Vagina (tissue), 2 donors: ENCODE results near the gene S1PR2. TPM values are rescaled to one million over a fixed set of nuclear protein-coding genes. Genes with fewer than 3 reads are reported as not detected.
A peak's percentile ranks its signal among the peaks of the same experiment; 100 is the strongest.

Source experiments
- DNase-seq, 2 donors: peaks; one replicate each; pipeline ENCODE4 v3.0.0-alpha.2; 2017; ENCODE audit errors: extremely low spot score in 2 of 2
- H3K27ac ChIP-seq: fragments of 200-600 bp; sonication (generic); one replicate; pipeline ENCODE4 v1.5.1; 2019
- H3K27me3 ChIP-seq: fragments of 200-600 bp; sonication (generic); one replicate; pipeline ENCODE4 v1.5.1; 2019
- H3K36me3 ChIP-seq, 2 donors: fragments of 200-600 bp; sonication (generic); one replicate each; pipeline ENCODE4 v1.5.1; 2017 to 2019
- H3K4me1 ChIP-seq: fragments of 200-600 bp; sonication (generic); one replicate; pipeline ENCODE4 v1.5.1; 2019
- H3K4me3 ChIP-seq, 2 donors: fragments of 200-600 bp; sonication (generic); 1 replicate in 1 of 2; 2 replicates in 1 of 2; pipeline ENCODE4 v1.5.1; 2016 to 2019
- H3K9me3 ChIP-seq: fragments of 200-600 bp; sonication (generic); one replicate; pipeline ENCODE4 v1.5.1; 2019
- POLR2A ChIP-seq, 2 donors: fragments of 450-650 bp; IDR thresholded peaks; one replicate each; pipeline ENCODE4 v1.6.1; 2017; ENCODE audit warnings: antibody characterized with exemption in 2 of 2, mild to moderate bottlenecking in 2 of 2, moderate library complexity in 2 of 2
- POLR2AphosphoS5 ChIP-seq, 2 donors: sonication (generic); formaldehyde crosslinking; IDR thresholded peaks; one replicate each; pipeline ENCODE4 v1.9.0; 2017; ENCODE audit warnings: antibody characterized with exemption in 2 of 2, mild to moderate bottlenecking in 2 of 2, low read depth in 1 of 2; ENCODE audit not compliant: insufficient read depth in 1 of 2
- intact Hi-C: fragments of 100-400 bp; cut with DNase I; formaldehyde crosslinking; loops from one replicate; pipeline ENCODE4 v1.15.1; 2023
- total RNA-seq: library from RNA; depleted of rRNA; stranded (reverse); fragments of >200 nt; gene quantifications from one replicate; pipeline ENCODE4 v1.2.3, GENCODE V29; 2016
- TF ChIP-seq, protein P1 (sequence below), 3 experiments: fragments of 450-650 bp in 2 of 3; fragments of 200-600 bp in 1 of 3; sonication (generic) in 1 of 3; IDR thresholded peaks; one replicate each; pipeline ENCODE4 v1.5.1; 2017 to 2019; ENCODE audit warnings: antibody characterized with exemption in 3 of 3, mild to moderate bottlenecking in 2 of 3, moderate library complexity in 2 of 3

Gene S1PR2
- total RNA-seq, 1 donor from 2014 or later = 28.2 TPM

DNA sequence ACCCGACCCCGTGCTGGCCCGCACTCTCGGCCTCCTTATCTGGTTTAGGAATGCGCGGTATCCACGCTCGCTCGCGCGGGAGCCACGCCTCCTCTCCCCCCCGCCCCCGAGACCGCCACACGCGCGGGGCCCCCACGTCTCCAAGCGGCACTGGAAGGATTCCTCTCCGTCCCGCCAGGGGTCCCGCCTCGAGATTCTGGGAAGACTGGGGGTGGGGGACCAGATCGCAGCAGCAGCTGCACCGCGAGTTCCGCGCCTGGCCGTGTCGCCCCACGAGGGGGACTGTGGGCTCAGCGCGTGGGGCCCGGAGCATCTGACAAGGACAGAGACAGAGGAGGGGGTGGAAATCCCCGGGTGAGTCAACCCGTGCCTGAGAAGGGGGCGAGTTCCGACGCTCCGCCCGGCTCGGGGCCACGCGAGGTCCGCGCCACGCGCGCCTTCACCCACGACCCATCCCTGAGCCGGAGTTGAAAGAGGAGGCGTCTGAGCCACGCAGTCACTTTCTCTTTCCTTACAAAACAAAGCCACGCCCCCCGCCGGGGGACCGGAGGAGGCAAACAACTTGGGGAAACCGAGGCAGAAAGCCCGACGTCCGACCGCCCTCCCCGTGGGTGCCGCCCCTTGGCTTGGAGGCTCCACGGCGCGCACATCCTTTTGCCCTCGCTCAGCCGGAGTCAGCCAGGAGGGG, 814 bp downstream of the S1PR2 start:
- peak overlapping the region; percentile 76 to 96 for H3K4me3 ChIP-seq
- intact Hi-C loops = no loop called here
- no peak for DNase-seq
- H3K27me3 ChIP-seq = no peaks in the 10 kb centered on the region
- no peaks in the 10 kb centered on the region for H3K36me3 ChIP-seq
- peak overlapping the region; percentile 96 for H3K27ac ChIP-seq
- peaks cover 49% of the 10 kb centered on the region for H3K4me1 ChIP-seq
- no peaks in the 10 kb centered on the region for H3K9me3 ChIP-seq
- TF ChIP-seq POLR2A (IDR thresholded peaks at IDR 0.05) = peak in 1 of 2 donors; percentile 28
- TF ChIP-seq, protein P1, sequence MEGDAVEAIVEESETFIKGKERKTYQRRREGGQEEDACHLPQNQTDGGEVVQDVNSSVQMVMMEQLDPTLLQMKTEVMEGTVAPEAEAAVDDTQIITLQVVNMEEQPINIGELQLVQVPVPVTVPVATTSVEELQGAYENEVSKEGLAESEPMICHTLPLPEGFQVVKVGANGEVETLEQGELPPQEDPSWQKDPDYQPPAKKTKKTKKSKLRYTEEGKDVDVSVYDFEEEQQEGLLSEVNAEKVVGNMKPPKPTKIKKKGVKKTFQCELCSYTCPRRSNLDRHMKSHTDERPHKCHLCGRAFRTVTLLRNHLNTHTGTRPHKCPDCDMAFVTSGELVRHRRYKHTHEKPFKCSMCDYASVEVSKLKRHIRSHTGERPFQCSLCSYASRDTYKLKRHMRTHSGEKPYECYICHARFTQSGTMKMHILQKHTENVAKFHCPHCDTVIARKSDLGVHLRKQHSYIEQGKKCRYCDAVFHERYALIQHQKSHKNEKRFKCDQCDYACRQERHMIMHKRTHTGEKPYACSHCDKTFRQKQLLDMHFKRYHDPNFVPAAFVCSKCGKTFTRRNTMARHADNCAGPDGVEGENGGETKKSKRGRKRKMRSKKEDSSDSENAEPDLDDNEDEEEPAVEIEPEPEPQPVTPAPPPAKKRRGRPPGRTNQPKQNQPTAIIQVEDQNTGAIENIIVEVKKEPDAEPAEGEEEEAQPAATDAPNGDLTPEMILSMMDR (IDR thresholded peaks at IDR 0.05) = peak in 1 of 3 experiments; percentile 7
- peak in 1 of 2 donors; percentile 74 for TF ChIP-seq POLR2AphosphoS5 (IDR thresholded peaks at IDR 0.05; ENCODE audit: insufficient read depth in 1 of 2, low read depth in 1 of 2)

- intact Hi-C loops = no loop called here
- H3K4me1 ChIP-seq = peaks cover 58% of the 10 kb centered on the region
These were observed 2.2 kb downstream of the S1PR2 start for GRCh38 chr19:10228920-10229319.

DNA sequence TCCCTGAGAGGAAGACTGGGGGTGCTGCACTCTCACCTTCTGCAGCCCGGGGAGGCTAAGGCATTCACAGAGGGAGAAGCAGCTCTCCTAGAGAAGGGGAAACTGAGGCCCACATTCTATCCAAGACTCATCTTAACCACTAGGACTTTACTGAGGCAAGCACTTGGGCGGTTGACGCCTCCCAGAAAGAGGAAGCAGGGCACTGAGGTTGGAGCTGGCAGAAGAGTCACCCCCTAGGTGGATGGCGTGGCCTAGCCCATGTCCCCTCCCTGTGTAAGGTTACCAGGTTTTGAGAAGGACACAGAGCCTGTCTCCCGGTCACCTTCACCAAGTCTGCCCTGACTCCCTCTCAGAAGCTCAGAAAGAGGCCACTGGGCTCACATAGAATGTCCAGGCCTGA, 2.7 kb downstream of the S1PR2 start:
- H3K4me1 ChIP-seq = peaks cover 62% of the 10 kb centered on the region
- no peaks in the 10 kb centered on the region for H3K9me3 ChIP-seq
- no peaks in the 10 kb centered on the region for H3K27me3 ChIP-seq
- peaks cover 0 to 12% of the 10 kb centered on the region in 2 donors for H3K36me3 ChIP-seq
- H3K27ac ChIP-seq = peak overlapping the region; percentile 96
- no peak for TF ChIP-seq POLR2A (IDR thresholded peaks at IDR 0.05)
- TF ChIP-seq, protein P1 (IDR thresholded peaks at IDR 0.05) = no peak
- TF ChIP-seq POLR2AphosphoS5 (IDR thresholded peaks at IDR 0.05; ENCODE audit: insufficient read depth in 1 of 2, low read depth in 1 of 2) = no peak
- intact Hi-C loops = no loop called here
- DNase-seq = no peak
- no peak overlapping the region for H3K4me3 ChIP-seq

More at GRCh38 chr19:10228920-10229319, 2.2 kb downstream of the S1PR2 start:
- Histone ChIP-seq H3K27me3 (no peaks in the 10 kb centered on the region), H3K9me3 (no peaks in the 10 kb centered on the region), H3K36me3 (peaks cover 0 to 7% of the 10 kb centered on the region in 2 donors), H3K4me3 (peak overlapping the region; percentile 76 to 96), H3K27ac (peak overlapping the region; percentile 96)
- no peak for TF ChIP-seq POLR2AphosphoS5 (IDR thresholded peaks at IDR 0.05; ENCODE audit: insufficient read depth in 1 of 2, low read depth in 1 of 2)
- TF ChIP-seq, protein P1 (IDR thresholded peaks at IDR 0.05) = peak; percentile 32 to 55 (median 40)
- DNase-seq = no peak

DNA sequence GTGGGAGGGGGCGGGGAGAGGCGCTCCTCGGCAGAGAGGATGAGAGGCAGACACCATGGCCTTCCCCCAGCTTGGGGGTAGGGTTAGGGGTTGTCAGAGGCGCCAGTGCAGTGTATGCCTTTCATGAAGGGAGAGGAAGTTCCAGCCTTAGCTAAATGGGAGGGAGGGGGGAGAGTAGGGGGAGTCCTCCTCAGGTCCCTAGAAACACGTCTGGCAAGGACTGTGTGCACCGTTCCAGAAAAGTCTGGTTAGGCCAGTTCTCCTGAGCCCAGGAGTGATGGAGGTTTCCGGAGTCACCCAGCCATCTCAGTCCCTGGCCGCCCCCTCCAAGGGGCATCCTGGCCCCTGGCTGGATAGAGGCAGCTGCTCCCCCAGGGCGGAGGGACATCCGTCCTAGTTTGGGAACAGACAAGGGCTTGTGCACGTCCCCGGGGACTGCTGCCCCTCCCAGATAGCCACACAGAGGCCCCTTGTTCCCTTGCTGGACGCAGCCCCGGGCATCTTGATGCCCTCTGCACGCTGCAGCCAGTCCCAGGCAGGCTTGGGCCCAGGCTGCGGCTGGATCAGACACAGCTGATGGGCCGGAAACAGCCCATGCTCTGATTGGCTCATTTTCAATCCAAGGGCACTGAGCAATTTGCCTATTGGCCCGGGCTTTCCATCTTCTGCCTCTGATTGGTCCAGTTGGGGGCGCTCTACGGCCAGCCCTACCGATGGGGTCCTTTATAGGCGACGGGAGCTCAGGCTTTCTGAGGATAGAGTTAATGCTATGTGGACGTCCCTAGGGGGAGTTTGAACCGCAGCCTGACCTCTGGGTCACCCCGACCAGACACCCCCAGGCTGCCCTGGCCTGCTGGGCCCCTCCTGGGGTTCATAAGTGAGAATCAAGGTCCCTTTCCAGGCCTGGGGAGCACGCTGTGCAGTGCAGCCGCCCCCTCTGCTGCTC, 3.8 kb downstream of the S1PR2 start:
- Histone ChIP-seq H3K36me3 (peaks cover 0 to 14% of the 10 kb centered on the region in 2 donors), H3K9me3 (no peaks in the 10 kb centered on the region), H3K27me3 (no peaks in the 10 kb centered on the region), H3K27ac (peak overlapping the region; percentile 96), H3K4me3 (peak overlapping the region; percentile 2 to 40), H3K4me1 (peaks cover 63% of the 10 kb centered on the region)
- DNase-seq = no peak
- intact Hi-C loops = no loop called here
- TF ChIP-seq, protein P1 (IDR thresholded peaks at IDR 0.05) = no peak
- TF ChIP-seq POLR2A (IDR thresholded peaks at IDR 0.05) = peak in 1 of 2 donors; percentile 14
- peak in 1 of 2 donors; percentile 54 for TF ChIP-seq POLR2AphosphoS5 (IDR thresholded peaks at IDR 0.05; ENCODE audit: insufficient read depth in 1 of 2, low read depth in 1 of 2)
